Epithelial cell of proximal tubule (primary cell): Measurements from ENCODE around the gene ADGRG3. TPM values are rescaled to one million over a fixed set of nuclear protein-coding genes. Genes with fewer than 3 reads are reported as not detected.

Experiments
- DNase-seq: peaks from one replicate; pipeline ENCODE4 v3.0.0-alpha.2; 2011; ENCODE audit warnings: low read depth
- H3K4me3 ChIP-seq: 2 replicates; pipeline ENCODE4 v1.5.1; 2011; ENCODE audit warnings: low read depth, mild to moderate bottlenecking, low read length
- CTCF ChIP-seq: conservative IDR thresholded peaks from 2 replicates; pipeline ENCODE4 v1.5.1; 2012; ENCODE audit warnings: low read depth, mild to moderate bottlenecking, low read length
- total RNA-seq: library from RNA; depleted of rRNA; stranded (reverse); fragments of >200 nt; gene quantifications from 2 replicates; pipeline ENCODE4 v1.2.3, GENCODE V29; 2015

Gene ADGRG3
- total RNA-seq, 1 donor from 2014 or later = 0.06 TPM

- no peak for TF ChIP-seq CTCF
- no peak for DNase-seq
- H3K4me3 ChIP-seq = no peak overlapping the region
These were observed 18.5 kb downstream of the ADGRG3 start for GRCh38 chr16:57686577-57686976.

GRCh38 chr16:57687363-57687929 is 19.3 kb downstream of the ADGRG3 start:
- H3K4me3 ChIP-seq = no peak overlapping the region
- DNase-seq = no peak
- TF ChIP-seq CTCF = no peak

- no peak for TF ChIP-seq CTCF
- DNase-seq = no peak
- no peak overlapping the region for H3K4me3 ChIP-seq
These were observed 20.4 kb downstream of the ADGRG3 start for GRCh38 chr16:57688487-57688986.

DNA sequence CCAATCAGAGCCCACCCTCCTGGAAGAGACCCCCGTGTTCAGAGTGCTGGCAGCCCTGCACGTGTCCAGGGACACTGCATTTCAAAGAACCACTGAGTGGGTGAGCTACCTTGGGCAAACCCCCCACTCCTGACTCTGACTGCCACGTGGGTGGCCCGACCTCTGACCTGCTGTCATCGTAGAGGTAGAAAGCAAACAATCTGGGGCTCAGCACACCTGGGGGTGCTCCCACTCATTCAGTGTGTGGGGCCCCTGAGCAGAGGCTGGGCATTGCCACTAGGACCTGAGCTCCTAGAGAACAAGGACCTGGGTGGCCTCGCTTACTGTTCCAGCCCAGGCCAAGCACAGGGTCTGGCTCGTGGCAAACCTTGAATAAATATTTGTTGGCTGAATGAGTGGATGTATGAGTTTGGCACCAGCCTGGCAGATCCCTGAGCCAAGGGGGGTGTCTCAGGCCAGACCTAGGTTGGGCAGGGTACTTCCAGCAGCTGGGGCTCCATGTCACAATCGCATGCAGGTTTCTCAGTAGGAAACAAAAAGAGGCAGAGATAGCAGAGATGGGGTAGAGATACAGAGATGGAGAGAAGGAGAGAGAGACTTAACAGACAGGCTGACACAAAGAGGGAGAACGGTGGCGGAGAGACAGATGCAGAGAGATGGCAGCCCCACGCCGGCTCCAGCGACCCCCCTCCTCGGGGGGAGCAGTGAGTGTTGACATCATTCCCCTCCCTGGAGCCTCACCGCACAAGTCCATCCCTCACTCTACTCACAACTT is 21.1 kb downstream of the ADGRG3 start:
- no peak overlapping the region for H3K4me3 ChIP-seq
- no peak for DNase-seq
- no peak for TF ChIP-seq CTCF

DNA sequence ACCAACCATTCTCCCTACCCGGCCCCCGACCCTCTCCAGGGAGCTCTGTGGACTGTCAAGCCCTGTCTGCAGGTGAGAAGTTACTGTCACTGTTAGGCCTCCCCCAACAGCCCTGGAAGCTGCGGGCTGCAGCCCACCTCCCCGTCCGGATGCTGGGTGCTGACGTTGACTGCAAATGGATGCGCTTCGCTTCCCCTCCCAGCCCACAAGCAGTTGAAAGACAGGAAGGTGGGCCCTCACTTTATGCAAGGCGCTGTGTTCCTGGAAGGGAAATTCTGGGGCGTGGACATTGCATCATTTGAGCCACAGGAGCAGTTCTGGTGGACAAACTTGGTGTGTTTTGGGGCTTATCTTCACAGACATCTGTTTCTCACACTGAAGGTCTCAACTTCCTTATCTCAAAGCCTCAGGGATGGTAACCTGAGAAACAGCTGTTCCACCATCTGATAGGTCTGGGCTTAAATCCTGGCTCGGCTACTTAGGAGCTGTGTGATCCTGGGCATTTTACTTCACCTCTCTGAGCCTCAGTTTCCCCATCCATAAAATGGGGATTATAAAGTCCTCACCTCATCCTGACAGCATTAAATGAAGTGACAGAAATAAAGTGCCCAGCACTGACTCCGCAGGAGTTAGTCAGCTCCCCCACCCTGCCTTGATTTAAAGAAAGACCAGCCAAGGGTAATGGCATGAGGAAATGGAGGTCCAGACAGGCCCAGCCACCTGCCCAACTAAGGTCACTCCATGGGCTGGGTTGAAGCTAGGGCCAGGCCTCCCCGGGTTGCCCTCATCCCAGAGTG is 21.9 kb downstream of the ADGRG3 start:
- H3K4me3 ChIP-seq = no peak overlapping the region
- DNase-seq = no peak
- TF ChIP-seq CTCF = no peak

DNA sequence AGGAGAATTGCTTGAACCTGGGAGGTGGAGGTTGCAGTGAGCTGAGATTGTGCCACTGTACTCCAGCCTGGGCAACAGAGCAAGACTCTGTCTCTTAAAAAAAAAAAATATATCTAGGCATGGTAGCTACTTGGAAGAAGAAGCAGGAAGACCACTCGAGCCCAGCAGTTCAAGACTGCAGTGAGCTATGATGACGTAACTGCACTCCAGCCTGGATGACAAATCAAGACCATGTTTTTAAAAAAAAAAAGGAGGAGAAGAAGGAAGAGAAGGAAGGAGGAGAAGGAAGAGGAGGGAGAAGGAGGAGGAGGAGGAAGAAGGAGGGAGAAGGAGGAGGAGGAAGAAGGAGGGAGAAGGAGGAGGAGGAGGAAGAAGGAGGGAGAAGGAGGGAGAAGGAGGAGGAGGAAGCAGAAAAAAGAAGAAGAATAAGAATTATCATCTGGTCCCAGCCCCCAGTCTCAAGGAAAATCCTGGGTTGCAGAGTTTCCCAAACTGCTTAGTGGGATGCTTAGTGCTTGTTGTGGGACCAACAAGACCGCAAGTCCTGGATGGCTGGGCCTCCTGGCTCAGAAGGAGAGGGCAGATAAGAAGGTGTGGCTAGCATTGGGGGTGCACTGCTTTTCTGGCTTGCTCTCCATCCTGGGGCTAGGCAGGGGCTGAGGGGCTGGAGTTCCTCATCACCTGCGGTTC is 22.8 kb downstream of the ADGRG3 start:
- no peak overlapping the region for H3K4me3 ChIP-seq
- TF ChIP-seq CTCF = no peak
- DNase-seq = no peak
